Endothelial cell of umbilical vein (primary cell): ENCODE measurements around the gene NOL6. TPM values are rescaled to one million over a fixed set of nuclear protein-coding genes. Genes with fewer than 3 reads are reported as not detected.

Source experiments
- BruUV-seq: library from RNA; stranded (reverse); fragments of 400-500 nt; replicated peaks from 2 replicates; lab custom pipeline; 2021; lab: Mats Ljungman, UMichigan
- CTCF ChIA-PET: fragments of 300-600, 350-600 bp; sonication (Branson Sonifier 250); formaldehyde crosslinking; loops from one replicate; lab custom pipeline; 2021; ENCODE audit warnings: antibody characterized with exemption, inconsistent platforms; lab: Charles Lee
- POLR2A ChIA-PET: fragments of 300-600, 350-600 bp; sonication (Branson Sonifier 250); formaldehyde crosslinking; loops from one replicate; lab custom pipeline; 2021; ENCODE audit warnings: antibody characterized with exemption, inconsistent platforms; lab: Charles Lee
- DNase-seq: peaks from one replicate; pipeline ENCODE4 v3.0.0-alpha.2; 2011; ENCODE audit warnings: low read depth, low spot score
- FAIRE-seq: peaks from 2 replicates; lab custom pipeline; 2011; peaks lifted over from hg19 to GRCh38; lab: Jason Lieb, UNC
- H2AFZ ChIP-seq: 2 replicates; pipeline ENCODE4 v1.6.0; 2012; ENCODE audit warnings: low read depth, low read length, control low read depth, inconsistent platforms
- H3K27ac ChIP-seq: 2 replicates; pipeline ENCODE4 v1.5.1; 2011; ENCODE audit warnings: low read depth, mild to moderate bottlenecking, control low read depth, low read length, moderate library complexity; ENCODE audit not compliant: insufficient read depth
- H3K27me3 ChIP-seq, 2 experiments: 2 replicates each; pipeline versions ENCODE4 v1.6.0 to v1.6.1; 2011; ENCODE audit warnings: low read length in 2 of 2, mixed read lengths in 1 of 2; ENCODE audit not compliant: control insufficient read depth in 2 of 2, insufficient read depth in 2 of 2
- H3K36me3 ChIP-seq, 2 experiments: 2 replicates in 1 of 2; 3 replicates in 1 of 2; pipeline ENCODE4 v1.5.1; 2011; ENCODE audit warnings: low read length in 2 of 2, mild to moderate bottlenecking in 1 of 2, moderate library complexity in 1 of 2; ENCODE audit not compliant: control insufficient read depth in 2 of 2, insufficient read depth in 2 of 2; ENCODE audit errors: extremely low read depth in 1 of 2
- H3K4me1 ChIP-seq: 3 replicates; pipeline ENCODE4 v1.5.1; 2011; ENCODE audit warnings: mild to moderate bottlenecking, low read length; ENCODE audit not compliant: control insufficient read depth, insufficient read depth; ENCODE audit errors: extremely low read depth
- H3K4me2 ChIP-seq: 2 replicates; pipeline ENCODE4 v1.6.1; 2011; ENCODE audit warnings: low read length, control low read depth, mixed read lengths; ENCODE audit not compliant: insufficient read depth
- H3K4me3 ChIP-seq, 3 experiments: fragments of 200-600 bp in 1 of 3; sonication (generic), shearing (Covaris generic) in 1 of 3; replicated peaks in 1 of 3; 2 replicates each; pipeline ENCODE4 v1.5.1; 2011 to 2016; ENCODE audit warnings: control low read depth in 3 of 3, low read length in 3 of 3, mild to moderate bottlenecking in 2 of 3, inconsistent platforms in 1 of 3, low read depth in 1 of 3, moderate library complexity in 1 of 3; ENCODE audit not compliant: insufficient read depth in 1 of 3
- H3K79me2 ChIP-seq: 2 replicates; pipeline ENCODE4 v1.6.0; 2012; ENCODE audit warnings: low read length, inconsistent platforms; ENCODE audit not compliant: control insufficient read depth, insufficient read depth
- H3K9ac ChIP-seq: replicated peaks from 2 replicates; pipeline ENCODE3; 2011; ENCODE audit warnings: low read length, control low read depth; ENCODE audit not compliant: insufficient read depth; ENCODE audit errors: extremely low read depth
- H3K9me1 ChIP-seq: replicated peaks from 3 replicates; pipeline ENCODE4 v1.6.0; 2011; ENCODE audit warnings: mild to moderate bottlenecking, low read length; ENCODE audit not compliant: control insufficient read depth, insufficient read depth; ENCODE audit errors: extremely low read depth
- H3K9me3 ChIP-seq: replicated peaks from 2 replicates; pipeline ENCODE4 v1.5.1; 2012; ENCODE audit warnings: low read length, inconsistent platforms; ENCODE audit not compliant: control insufficient read depth, insufficient read depth
- H4K20me1 ChIP-seq: replicated peaks from 2 replicates; pipeline ENCODE3; 2011; ENCODE audit warnings: mild to moderate bottlenecking, low read length; ENCODE audit not compliant: control insufficient read depth, insufficient read depth; ENCODE audit errors: extremely low read depth
- CTCF ChIP-seq, 2 donors: IDR thresholded peaks; 1 replicate in 1 of 2; 2 replicates in 1 of 2; pipeline ENCODE4 v1.5.1; 2011; ENCODE audit warnings: low read length in 2 of 2, mild to moderate bottlenecking in 2 of 2, moderate library complexity in 2 of 2, control low read depth in 1 of 2, inconsistent platforms in 1 of 2, low read depth in 1 of 2; ENCODE audit not compliant: insufficient read depth in 1 of 2; ENCODE audit errors: extremely low read depth in 1 of 2
- EZH2 ChIP-seq: IDR thresholded peaks from 2 replicates; pipeline ENCODE4 v1.6.1; 2012; ENCODE audit warnings: borderline replicate concordance, low read depth, mild to moderate bottlenecking, moderate library complexity, low read length, inconsistent platforms; ENCODE audit not compliant: severe bottlenecking
- FOS ChIP-seq: IDR thresholded peaks from 2 replicates; pipeline ENCODE4 v1.6.1; 2011; ENCODE audit warnings: mild to moderate bottlenecking, low read length, moderate library complexity, borderline replicate concordance; ENCODE audit not compliant: insufficient read depth
- GATA2 ChIP-seq: IDR thresholded peaks from 2 replicates; pipeline ENCODE4 v1.7.0; 2011; ENCODE audit warnings: low read depth, mild to moderate bottlenecking, moderate library complexity, mixed read lengths, low read length; ENCODE audit not compliant: insufficient read length, insufficient read depth
- JUN ChIP-seq: IDR thresholded peaks from 2 replicates; pipeline ENCODE4 v1.6.1; 2011; ENCODE audit warnings: borderline replicate concordance, low read depth; ENCODE audit not compliant: insufficient read length, insufficient read depth
- MAX ChIP-seq: IDR thresholded peaks from 2 replicates; pipeline ENCODE4 v1.6.1; 2011; ENCODE audit not compliant: insufficient read depth, insufficient read length
- MYC ChIP-seq: IDR thresholded peaks from one replicate; pipeline ENCODE4 v1.6.1; 2011; ENCODE audit warnings: mild to moderate bottlenecking, low read depth, low read length
- POLR2A ChIP-seq: IDR thresholded peaks from 2 replicates; pipeline ENCODE4 v1.6.1; 2012; ENCODE audit warnings: low read depth, mild to moderate bottlenecking, control low read depth, low read length
- POLR2AphosphoS5 ChIP-seq: IDR thresholded peaks from 2 replicates; pipeline ENCODE4 v1.6.1; 2012; ENCODE audit warnings: low read depth, mild to moderate bottlenecking, control low read depth, low read length, moderate library complexity; ENCODE audit not compliant: insufficient read depth
- dilution Hi-C: fragments of 300-500 bp; cut with MboI; formaldehyde crosslinking; loops from one replicate; pipeline ENCODE4 v1.15.0; 2019; ENCODE audit warnings: low sequenced_read_pairs; ENCODE audit not compliant: extremely low pct_ligation_motif_present
- intact Hi-C: fragments of 100-400 bp; cut with micrococcal nuclease; formaldehyde crosslinking; loops from one replicate; pipeline ENCODE4 v1.10.0; 2022
- polyA plus RNA-seq, 4 experiments: library from polyadenylated mRNA; depleted of rRNA in 3 of 4; stranded (reverse) in 3 of 4; unstranded in 1 of 4; fragments of >200 nt; gene quantifications; 2 replicates each; pipeline versions ENCODE4 v1.2.1 to v1.2.3, GENCODE V29; 2011 to 2012; ENCODE audit warnings: missing spikeins in 1 of 4
- total RNA-seq: library from RNA; stranded (reverse); gene quantifications from 2 replicates; pipeline ENCODE4 v1.2.3, GENCODE V29; 2021

NOL6 gene
- total and polyA plus RNA-seq, 2 donors (not counting 3 experiments of a cell fraction or from before 2014, with no cell fraction given) = 35.7 to 45.1 TPM

- no TSS peak for BruUV-seq
- dilution Hi-C loops = no loop called here
- no peaks in the 10 kb centered on the region for H3K79me2 ChIP-seq
- no peak overlapping the region for H3K4me3 ChIP-seq
- peaks cover 7% of the 10 kb centered on the region for H3K4me1 ChIP-seq
- ChIA-PET CTCF (interaction anchor here (5.9 kb wide), 1 partner anchor 9 kb away, joined by 57 read pairs; no protein-coding TSS in a partner anchor), POLR2A (no interaction called here)
- TF ChIP-seq JUN (no peak), POLR2A (no peak), GATA2 (no peak), CTCF (IDR thresholded peaks at IDR 0.05; ENCODE audit: extremely low read depth in 1 of 2, insufficient read depth in 1 of 2, low read depth in 1 of 2, low read length in 2 of 2) (no peak), POLR2AphosphoS5 (no peak), MYC (no peak), EZH2 (no peak), MAX (no peak), FOS (no peak)
- H3K27me3 ChIP-seq = peaks cover 0 to under 1% of the 10 kb centered on the region in 2 experiments
- DNase-seq (peak; percentile 17), FAIRE-seq (no peak)
- intact Hi-C loops = no loop called here
- H3K9ac ChIP-seq = no peak overlapping the region
- no peaks in the 10 kb centered on the region for H3K9me3 ChIP-seq
- H3K9me1 ChIP-seq = no peaks in the 10 kb centered on the region
- no peaks in the 10 kb centered on the region for H3K36me3 ChIP-seq
- no peaks in the 10 kb centered on the region for H4K20me1 ChIP-seq
- no peak overlapping the region for H2AFZ ChIP-seq
- no peak overlapping the region for H3K27ac ChIP-seq
- no peak overlapping the region for H3K4me2 ChIP-seq
Observed at GRCh38 chr9:33443047-33443446, 30.7 kb downstream of the NOL6 start.
